Sigmoid colon (tissue), 4 donors: ENCODE measurements around the gene P4HA3.

Experiments
- CTCF ChIP-seq, 4 experiments: fragments of 450-650 bp in 3 of 4; fragments of 200-600 bp in 1 of 4; IDR thresholded peaks; one replicate each; pipeline ENCODE4 v1.5.1; 2016 to 2019; ENCODE audit warnings: antibody characterized with exemption in 4 of 4, mild to moderate bottlenecking in 3 of 4, moderate library complexity in 2 of 4
- EP300 ChIP-seq, 4 donors: sonication (generic); formaldehyde crosslinking; IDR thresholded peaks; one replicate each; pipeline ENCODE4 v1.6.1; 2017; ENCODE audit warnings: antibody characterized with exemption in 4 of 4
- POLR2A ChIP-seq, 2 donors: fragments of 450-650 bp; IDR thresholded peaks; one replicate each; pipeline ENCODE4 v1.6.1; 2016; ENCODE audit warnings: antibody characterized with exemption in 2 of 2, mild to moderate bottlenecking in 2 of 2, moderate library complexity in 2 of 2
- POLR2AphosphoS5 ChIP-seq, 4 donors: sonication (generic); formaldehyde crosslinking; IDR thresholded peaks; one replicate each; pipeline ENCODE4 v1.6.1; 2017; ENCODE audit warnings: antibody characterized with exemption in 4 of 4

- no peak for TF ChIP-seq CTCF (IDR thresholded peaks at IDR 0.05)
- no peak for TF ChIP-seq POLR2A (IDR thresholded peaks at IDR 0.05)
- no peak for TF ChIP-seq EP300 (IDR thresholded peaks at IDR 0.05)
- TF ChIP-seq POLR2AphosphoS5 (IDR thresholded peaks at IDR 0.05): no peak
Measured at GRCh38 chr11:74357449-74357848, 46.0 kb upstream of the P4HA3 start.
